GM19099 (cell line): ENCODE measurements around the gene PRRT4.

Source experiments
- POLR2A ChIP-seq: IDR thresholded peaks from 3 replicates; pipeline ENCODE4 v1.6.1; 2011; ENCODE audit warnings: low read depth; ENCODE audit not compliant: insufficient read length; ENCODE audit errors: extremely low read depth

PRRT4 gene

GRCh38 chr7:128364166-128364870 is 2.8 kb upstream of the PRRT4 start:
- no peak for TF ChIP-seq POLR2A

GRCh38 chr7:128363261-128363721 is 1.8 kb upstream of the PRRT4 start:
- no peak for TF ChIP-seq POLR2A

GRCh38 chr7:128362670-128363069 is 1.2 kb upstream of the PRRT4 start:
- TF ChIP-seq POLR2A, result no peak

GRCh38 chr7:128360359-128360678 is 1.2 kb downstream of the PRRT4 start:
- TF ChIP-seq POLR2A, result no peak

GRCh38 chr7:128359939-128360338 is 1.6 kb downstream of the PRRT4 start:
- TF ChIP-seq POLR2A, result no peak

- no peak for TF ChIP-seq POLR2A
Observed at GRCh38 chr7:128359336-128359735, 2.2 kb downstream of the PRRT4 start.

GRCh38 chr7:128358233-128358632 is 3.3 kb downstream of the PRRT4 start:
- TF ChIP-seq POLR2A, result no peak

GRCh38 chr7:128357217-128357613 is 4.3 kb downstream of the PRRT4 start:
- TF ChIP-seq POLR2A, result no peak

GRCh38 chr7:128356546-128357216 is 4.8 kb downstream of the PRRT4 start:
- no peak for TF ChIP-seq POLR2A

GRCh38 chr7:128353610-128354009 is 7.9 kb downstream of the PRRT4 start:
- TF ChIP-seq POLR2A, result no peak

- TF ChIP-seq POLR2A, result no peak
Observed at GRCh38 chr7:128353189-128353588, 8.3 kb downstream of the PRRT4 start.

GRCh38 chr7:128352636-128353035 is 8.9 kb downstream of the PRRT4 start:
- TF ChIP-seq POLR2A, result no peak

- TF ChIP-seq POLR2A, result no peak
Observed at GRCh38 chr7:128352153-128352537, 9.3 kb downstream of the PRRT4 start.

GRCh38 chr7:128351296-128352152 is 10.0 kb downstream of the PRRT4 start:
- TF ChIP-seq POLR2A, result no peak

GRCh38 chr7:128350708-128351295 is 10.7 kb downstream of the PRRT4 start:
- no peak for TF ChIP-seq POLR2A
